SH-SY5Y (cell line): Measurements from ENCODE around the gene COL4A3.

Experiments
- GATA2 ChIP-seq: IDR thresholded peaks from 2 replicates; pipeline ENCODE4 v1.6.1; 2011; ENCODE audit warnings: mild to moderate bottlenecking, low read depth, low read length
- GATA3 ChIP-seq: IDR thresholded peaks from 2 replicates; pipeline ENCODE4 v1.6.1; 2011; ENCODE audit warnings: low read depth, mild to moderate bottlenecking, low read length, moderate library complexity

GRCh38 chr2:227308784-227309183 is 144.4 kb downstream of the COL4A3 start:
- TF ChIP-seq GATA2 = no peak
- TF ChIP-seq GATA3 = no peak
